Stimulated activated CD4-positive, alpha-beta T cell treated with anti-CD3 and anti-CD28 coated beads, Interleukin-12 subunit alpha, Interleukin-12 subunit beta, amount 100 ng/mL, for 4 hours (primary cell): ENCODE results near the gene MITF.

ENCODE experiments used
- DNase-seq: peaks from one replicate; pipeline ENCODE4 v3.0.0-alpha.2; 2020

The MITF gene

DNA sequence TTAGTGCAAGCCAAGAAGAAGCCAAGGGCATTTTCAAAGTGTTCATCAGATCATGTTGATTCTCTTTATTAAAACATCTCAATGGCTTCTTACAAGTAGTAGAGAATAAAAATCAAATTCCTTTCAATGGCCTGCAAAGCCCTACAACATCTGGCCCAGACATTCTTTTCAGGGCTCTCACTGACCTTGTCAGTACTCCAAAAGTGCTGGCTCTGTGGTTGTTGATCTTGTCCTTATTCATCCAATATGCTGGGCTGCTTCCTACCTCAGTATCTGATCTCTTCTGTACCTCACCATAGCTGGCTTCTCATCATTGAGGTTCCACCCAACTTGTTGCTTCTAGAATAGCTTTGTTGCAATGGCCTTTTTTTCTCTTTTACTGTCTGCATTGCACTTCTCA is 186.2 kb downstream of the MITF start:
- DNase-seq, result no peak

DNA sequence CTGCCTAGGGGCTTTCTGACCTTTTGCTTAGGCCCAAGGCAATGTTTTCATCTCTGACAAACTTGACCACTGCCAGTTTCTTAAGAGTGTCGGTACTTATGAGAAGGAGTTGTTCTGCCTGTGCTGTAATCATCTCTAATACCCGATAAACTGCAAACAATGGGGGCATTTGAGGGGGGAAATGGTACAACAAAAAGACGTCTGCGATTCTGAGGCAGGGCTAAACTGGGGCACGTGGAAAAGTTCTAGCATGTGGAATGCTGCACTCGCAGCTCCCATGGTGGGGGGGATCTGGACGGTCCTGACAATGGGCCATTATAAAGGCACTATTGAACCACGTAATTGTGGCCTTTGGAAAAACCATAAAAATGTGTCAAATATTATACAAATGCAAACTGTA is 187.1 kb downstream of the MITF start:
- DNase-seq, result no peak

DNA sequence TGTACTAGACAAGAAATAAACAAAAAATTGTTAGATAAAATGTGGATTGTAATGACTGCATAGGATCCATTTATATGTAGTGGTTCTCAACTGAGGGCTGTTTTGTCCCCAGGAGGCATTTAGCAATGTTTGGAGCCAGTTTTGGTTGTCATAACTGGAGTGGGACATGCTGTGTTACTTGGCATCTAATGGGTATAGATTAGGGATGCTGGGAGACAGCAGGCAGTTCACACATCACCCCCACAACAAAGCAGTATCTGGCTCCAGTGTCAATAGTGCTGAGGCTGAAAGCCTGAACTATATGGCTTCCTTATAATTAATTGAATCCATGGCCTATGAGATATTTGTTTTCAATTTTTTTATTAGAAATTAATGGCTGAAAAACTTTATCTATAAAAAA is 188.3 kb downstream of the MITF start:
- DNase-seq, result no peak

DNA sequence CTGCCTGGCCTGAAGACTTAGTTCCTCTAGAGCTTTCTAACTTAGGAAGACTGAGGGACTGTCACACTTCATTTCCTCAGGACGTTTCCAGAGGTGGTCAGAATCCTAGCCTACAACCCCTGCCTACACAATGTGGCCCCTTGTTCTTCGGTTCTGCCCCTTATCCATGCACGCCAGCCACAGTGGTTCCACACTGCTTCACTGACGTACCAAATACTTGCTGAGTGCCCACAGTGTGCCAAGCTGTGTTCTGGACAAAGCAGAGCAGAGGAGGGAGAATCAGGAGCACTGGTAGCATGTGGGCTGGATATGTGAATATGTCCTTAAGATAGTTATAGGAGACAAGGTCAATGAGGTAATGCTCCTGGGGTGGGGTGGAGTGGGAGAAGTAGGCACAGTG is 189.8 kb downstream of the MITF start:
- DNase-seq, result no peak

DNA sequence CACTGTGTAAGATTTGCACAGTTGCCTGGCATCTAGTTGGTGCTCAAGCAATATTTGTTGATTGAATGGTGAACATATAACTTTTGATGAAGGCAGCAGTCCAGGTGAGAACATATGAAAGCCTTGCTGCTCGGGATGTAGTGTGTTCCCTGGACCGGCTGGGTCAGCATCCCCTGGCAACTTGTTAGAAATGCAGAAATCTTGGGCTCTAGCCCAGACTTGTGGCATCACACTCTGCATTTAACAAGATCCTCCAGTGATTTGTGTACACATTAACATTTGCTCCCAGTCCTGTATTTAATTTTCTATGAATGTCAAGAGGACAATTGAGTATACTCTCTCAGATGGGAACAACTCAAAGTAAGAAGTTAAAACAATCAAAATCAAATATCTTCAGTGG is 191.3 kb downstream of the MITF start:
- no peak for DNase-seq

DNA sequence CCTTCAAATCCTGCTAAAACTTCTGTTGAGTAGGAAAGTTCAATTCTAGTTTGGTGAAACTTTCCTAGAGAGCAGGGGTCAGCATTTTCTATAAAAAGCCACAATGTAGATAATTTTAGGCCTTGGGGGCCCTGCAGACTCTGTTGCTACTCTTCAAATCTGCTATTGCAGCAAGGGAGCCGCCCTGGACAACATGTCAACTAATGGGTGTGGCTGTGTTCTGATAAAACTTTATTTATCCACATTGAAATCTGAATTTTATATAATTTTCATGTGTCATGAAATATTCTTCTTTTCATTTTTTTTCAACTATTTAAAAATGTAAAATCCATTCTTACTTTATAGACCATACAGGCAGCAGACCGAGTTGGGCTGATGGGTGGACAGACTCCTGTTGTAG is 192.8 kb downstream of the MITF start:
- DNase-seq, result no peak

DNA sequence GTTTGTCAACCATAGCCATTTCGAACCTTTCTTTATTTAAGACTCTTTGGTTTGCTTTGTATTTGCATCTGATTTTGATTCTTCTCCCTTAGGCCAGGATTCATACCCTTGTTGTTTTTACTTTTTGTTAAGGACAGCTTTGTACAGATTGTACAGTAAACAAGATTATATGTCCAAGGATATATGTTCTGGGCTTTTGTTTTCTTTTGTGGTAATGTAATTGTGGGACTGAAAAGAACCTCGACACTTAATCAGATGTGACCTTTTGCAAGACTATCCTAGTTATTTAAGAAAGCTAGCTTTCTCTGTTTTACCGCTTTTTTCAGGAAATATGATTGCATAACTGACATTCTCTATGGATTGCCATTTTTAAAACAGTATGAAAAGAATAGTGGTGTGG is 193.2 kb downstream of the MITF start:
- no peak for DNase-seq

DNA sequence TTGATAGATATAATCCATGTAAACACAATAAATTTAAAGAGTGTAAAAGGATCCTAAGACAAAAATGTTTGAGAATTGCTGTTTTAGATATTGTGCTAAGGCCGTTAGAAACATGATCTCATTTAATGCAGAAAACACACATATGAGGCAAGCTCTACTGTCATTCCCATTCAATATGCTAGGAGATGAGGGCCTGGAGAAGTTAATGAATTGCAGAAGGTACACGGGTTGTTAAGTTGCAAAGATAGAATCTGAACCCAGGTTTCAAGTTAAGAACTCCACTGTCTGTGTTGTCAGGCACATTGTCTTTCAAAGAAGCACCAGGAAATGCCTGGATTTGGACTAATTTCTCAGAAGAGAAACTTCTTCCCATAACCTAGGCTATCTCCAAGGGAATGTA is 195.1 kb downstream of the MITF start:
- DNase-seq, result no peak

DNA sequence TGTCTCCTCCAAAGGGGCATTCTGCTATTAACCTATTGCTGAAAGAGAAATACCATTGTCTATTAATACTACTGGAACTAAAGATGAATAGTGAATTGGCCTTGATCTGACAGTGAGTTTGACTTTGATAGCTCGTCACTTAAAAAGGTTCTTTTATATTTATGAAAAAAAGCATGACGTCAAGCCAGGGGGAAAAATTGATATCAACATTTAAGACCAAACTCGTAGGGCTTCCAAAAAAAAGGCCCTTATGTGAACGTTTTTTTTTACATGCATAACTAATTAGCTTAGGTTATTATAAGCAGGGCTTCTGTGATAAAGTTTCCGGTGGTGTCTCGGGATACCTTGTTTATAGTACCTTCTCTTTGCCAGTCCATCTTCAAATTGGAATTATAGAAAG is 197.0 kb downstream of the MITF start:
- DNase-seq, result no peak

DNA sequence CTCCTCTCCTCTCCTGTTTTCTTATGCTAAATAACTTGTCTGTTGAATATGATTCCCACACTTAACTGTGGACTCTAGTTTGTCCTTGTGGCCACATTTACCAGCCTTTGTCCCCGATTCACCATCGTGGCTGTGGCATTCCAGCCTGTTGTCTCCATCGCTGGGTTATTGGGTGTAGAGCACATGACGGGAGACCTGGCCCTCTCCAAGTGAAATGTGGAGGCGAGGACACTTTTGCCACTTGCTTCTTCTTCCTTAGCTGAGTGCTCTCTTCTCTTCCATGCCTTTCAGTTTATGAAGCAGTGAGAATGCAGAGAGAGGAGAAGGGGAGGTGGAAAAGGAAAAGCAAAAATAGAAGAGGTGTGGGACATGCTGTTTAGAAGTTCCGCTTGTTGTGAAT is 198.8 kb downstream of the MITF start:
- no peak for DNase-seq

DNA sequence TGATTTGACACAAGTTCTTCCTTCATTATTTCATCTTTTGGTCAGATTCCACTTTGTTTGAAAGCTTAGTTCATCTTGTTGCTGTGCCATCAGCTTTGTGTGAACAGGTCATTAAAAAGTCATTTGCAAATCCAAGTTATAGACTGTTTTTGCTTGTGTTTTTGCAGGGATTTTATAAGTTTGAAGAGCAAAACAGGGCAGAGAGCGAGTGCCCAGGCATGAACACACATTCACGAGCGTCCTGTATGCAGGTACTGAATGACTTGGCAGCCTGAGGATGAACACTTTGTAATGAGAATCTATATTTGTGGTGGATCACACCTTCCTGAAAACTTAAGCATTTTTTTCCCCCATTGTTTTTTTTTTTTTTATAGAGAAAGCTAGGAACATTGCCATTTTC is 199.7 kb downstream of the MITF start:
- no peak for DNase-seq

DNA sequence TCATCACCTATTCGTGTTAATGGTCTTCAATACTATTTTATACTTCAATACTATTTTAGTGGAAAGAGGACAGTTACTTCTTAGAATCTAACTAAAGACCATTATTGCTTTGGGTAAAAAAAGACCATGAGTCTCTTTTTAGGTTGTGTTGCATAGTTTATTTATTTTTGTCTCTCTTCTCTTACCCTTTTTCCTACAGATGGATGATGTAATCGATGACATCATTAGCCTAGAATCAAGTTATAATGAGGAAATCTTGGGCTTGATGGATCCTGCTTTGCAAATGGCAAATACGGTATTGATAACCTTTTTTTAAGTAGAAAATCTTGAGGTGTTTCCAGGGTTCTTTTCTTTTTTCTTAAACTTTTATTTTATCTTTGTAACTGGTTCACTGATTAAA is 201.8 kb downstream of the MITF start:
- DNase-seq, result no peak

DNA sequence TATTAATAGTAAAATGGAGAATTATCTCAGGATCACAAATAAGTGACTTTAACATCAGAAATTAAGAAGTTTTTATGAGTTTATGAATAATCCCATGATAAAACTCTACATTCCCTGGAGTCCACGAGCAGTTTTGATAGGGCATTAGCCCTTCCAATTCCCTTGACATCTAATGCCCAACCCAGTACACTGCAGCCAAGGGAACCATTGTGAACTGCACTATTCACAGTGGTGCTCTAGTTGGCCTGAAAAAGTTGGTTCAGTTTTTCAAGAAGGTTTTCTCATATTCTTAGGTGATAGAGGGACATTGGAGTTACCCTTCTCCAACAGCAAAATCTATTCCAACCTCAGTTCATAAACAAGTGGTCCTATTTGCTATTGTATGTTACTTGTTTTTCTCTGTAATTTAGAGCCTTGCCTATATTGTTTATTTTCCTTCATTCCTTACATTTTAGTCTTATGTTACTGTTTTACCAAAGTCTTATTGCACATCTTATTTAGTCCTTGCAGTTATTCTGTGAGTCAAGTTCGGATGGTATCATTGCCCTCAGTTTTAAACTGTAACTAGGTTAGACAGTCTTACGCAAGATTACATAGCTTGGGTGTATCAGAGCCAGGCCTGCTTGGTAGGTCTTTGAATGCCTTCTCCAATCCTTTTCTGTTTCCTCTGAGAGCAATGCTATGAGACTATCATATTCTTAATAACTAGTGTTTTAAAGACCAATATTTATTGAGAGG is 202.3 kb downstream of the MITF start:
- no peak for DNase-seq

DNA sequence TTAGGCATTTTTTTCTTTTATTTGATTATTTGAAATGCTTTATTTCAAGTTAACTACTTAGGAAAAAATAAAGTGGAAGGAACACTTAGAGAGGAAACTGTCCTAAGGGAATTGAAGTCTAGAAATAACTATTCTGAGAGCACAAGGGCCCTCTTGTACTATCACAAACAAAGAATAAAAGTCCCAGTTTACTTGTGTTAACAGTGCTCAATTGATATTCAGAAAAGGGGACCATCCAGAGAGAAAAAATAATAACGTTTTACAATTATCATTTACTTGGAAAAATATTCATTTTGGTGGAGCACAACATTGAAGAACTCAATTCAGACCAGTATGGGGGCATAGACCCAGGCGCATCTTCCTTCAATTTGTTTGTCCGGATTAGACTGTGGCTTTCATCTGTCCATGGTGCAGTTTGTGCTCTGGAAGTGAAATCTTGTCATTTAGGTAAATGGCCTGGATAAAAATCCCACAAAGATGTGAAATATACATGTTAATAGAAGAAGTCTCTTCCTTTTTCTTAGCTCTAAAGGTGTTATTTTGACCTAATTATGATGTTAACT is 205.7 kb downstream of the MITF start:
- no peak for DNase-seq

DNA sequence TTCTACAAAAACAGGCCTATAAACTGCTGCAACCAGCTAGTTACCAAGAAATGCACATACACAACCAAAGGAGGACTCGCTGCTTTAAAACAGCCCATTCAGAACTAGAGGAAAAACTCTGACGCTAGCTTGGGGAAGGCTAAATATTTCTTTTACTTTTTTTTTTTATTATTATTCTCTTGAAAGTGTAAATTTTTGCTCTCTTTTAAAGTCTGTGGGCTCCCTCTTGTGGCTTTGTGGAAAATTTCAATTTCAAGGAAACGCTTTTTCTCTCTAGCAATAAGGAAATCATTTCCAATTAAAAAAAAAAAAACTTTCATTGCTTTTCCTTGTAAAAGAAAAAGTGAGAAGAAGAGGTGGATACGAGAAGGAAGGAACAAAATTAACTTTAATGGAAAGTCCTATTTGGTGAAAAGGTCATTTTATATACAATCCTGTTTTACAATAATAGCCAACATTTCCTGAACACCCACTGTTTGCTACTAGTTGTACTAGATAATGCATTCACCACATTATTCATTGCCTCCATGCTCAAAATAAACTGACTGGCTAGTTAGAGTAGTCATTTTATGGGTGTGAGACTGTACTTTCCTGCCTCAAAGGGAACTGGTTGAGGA is 209.1 kb downstream of the MITF start:
- DNase-seq, result no peak

DNA sequence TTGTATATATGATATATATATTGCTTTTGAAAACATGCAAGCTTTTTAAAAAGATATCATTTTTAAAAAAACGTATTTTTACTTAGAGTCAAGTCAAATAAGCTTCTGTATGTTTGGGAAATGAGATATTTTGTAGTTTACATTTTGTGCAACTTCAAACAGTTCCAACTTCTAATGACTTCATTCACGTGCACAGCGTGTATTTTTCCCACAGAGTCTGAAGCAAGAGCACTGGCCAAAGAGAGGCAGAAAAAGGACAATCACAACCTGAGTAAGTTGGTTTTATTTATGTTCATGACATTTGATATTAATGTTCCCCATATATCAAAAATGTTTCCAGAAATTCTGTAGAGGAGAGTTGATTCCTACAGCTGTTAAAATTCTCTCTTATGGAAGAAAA is 212.4 kb downstream of the MITF start:
- DNase-seq, result no peak

DNA sequence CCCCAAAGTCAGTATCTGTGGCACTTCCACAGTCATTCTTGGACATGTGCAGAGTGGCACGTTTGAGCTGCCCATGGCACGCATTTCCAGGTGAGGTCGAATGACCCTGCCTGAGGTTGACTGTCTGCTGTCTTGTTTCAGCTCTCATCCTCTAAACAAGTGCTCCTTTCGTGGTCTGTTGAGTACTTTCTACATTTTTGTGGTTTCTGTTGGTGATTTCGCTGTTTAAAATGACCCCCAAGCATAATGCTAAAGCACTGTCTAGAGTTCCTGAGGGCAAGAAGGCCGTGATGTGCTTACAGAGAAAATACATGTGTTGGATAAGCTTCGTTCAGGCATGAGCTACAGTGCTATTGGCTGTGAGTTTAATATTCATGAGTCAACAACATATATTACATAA is 220.3 kb downstream of the MITF start:
- DNase-seq, result no peak

DNA sequence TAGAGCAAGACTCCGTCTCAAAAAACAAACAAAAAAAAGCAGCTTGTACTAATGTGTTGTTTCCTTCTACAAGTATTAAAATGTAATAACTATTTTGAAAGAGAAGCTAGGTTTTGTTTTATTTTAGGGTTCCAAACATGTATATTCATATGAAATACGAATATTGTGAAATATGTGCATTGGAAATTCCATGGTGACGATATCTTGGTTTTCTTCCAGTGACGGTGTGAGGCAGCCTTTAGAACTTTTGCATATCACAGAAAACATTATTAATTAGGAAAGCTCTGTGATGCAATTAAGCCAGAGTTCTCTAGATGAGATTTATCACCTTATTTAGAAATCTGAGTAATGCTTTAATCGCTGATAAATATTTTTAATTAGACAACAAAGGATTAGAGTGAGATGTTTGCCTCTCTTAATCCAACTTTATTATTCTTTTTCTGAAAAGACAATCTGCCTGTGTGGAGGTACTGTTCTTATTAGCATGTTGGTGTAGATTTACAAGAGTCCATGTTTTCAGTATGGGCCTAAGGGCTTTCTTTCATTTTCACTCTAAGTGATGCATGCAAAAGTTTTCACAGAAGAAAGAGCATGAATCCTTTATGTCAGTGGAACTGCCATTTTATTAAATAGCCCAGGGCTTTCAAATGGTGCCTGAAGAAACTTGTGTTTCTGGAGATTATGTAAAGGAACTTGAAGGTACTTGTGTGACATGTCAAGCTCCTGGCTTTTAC is 222.6 kb downstream of the MITF start:
- DNase-seq, result no peak

DNA sequence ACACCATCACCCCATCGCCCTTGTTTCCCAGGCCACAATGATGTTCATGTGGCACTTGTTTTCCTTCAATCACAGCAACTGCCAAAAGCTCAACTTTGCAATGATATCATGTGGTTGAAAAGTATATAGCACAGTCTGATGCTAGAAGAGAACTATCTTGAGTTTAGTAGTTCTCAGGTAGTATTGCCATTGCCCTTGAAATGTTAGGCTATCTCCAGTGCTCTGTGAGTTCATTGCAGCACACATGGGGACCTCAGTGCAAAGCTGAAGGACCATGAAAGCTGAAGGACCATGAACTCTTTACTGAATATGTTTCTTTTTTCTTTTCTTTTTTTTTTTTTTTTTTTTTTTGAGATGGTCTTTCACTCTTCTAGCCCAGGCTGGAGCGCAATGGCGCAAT is 224.4 kb downstream of the MITF start:
- DNase-seq, result no peak

DNA sequence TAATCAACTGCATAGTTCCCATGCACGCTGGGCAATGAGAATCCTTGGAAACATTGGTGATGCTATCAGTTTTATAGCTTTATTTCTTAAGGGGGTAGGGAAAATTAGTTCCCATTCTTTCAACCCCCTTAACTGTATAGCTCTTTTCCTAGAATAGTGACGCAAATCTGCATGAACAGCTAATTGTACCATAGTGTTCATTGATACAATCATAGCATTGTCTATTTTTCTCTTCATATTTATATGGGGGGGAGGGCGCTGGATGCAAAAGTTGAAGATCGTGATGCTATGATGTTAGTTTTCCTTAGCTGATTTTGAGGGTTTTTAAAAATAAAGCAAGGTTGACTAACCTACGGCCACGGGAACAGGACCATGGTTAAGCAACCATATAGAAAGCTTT is 227.9 kb downstream of the MITF start:
- no peak for DNase-seq

DNA sequence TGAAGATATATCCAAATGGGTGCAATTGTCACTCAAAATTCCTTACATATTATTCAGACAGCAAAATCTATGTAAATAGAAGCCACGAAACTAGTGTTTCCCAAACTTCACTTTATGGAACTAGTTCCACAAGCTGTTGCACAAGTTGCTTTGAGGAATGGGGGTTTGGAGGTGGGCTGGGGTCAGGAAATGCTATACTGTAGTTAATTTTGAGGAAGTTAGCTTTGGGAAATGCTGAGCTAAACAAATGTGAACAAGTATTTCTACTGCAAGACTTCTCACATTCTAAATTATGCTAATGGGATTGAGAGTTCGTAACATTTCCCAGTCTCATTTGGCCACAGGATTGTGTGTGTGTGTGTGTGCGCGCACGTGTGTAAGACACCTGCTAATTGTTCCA is 231.6 kb downstream of the MITF start:
- no peak for DNase-seq

DNA sequence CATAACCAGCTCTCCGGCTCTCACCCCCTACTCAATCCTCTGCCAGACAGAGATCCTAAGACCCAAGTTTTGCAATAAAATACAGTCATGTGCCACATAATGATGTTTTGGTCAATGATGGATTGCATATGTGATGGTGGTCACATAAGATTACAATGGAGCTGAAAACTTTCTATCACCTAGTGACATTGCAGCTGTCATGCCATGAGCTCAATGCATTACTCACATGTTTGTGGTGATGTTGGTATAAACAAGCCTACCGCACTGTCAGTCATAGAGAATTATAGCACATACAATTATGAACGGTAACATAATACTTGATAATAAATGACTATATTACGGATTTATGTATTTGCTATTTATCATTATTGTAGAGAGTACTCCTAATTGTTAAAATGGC is 233.4 kb downstream of the MITF start:
- DNase-seq, result no peak

DNA sequence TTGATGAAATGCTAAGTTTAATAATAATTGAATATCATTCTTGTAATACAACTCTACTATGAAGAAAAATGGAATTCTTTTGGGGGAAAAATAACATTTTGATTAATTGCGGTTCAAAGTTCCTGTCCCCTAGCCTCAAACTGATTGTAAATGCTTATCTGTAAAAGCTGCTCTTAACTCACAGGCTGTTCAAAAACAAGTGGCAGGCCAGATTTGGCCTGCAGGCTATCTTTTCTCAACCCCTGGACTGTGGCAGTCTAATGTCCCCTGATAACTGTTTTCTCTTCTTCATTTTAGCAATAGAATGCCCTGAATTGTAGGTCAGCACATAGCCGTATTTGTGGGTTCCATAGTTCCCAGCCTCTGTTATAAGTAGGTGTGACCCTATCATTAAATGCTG is 236.8 kb downstream of the MITF start:
- DNase-seq, result no peak
